GM12878 (cell line): ENCODE data around the gene UBE2J2. TPM values are rescaled to one million over a fixed set of nuclear protein-coding genes. Genes with fewer than 3 reads are reported as not detected.

Source experiments
- ATAC-seq: fragments of 200-7000 bp; cut with Tn5 transposase; 3 replicates; pipeline ENCODE4 v1.9.1; 2020; ENCODE audit warnings: mild to moderate bottlenecking, moderate library complexity
- BruUV-seq: library from RNA; stranded (reverse); fragments of 400-500 nt; replicated peaks from 2 replicates; lab custom pipeline; 2021; lab: Mats Ljungman, UMichigan
- CTCF ChIA-PET: fragments of 300-600 bp; sonication (Branson Sonifier 250); formaldehyde crosslinking; extraction: SDS; loops from one replicate; lab custom pipeline; 2021; ENCODE audit warnings: inconsistent platforms; lab: Yijun Ruan, JAX
- POLR2A ChIA-PET: fragments of 350-600 bp; formaldehyde crosslinking; extraction: SDS; loops from one replicate; lab custom pipeline; 2021; ENCODE audit warnings: inconsistent platforms; lab: Charles Lee
- RAD21 ChIA-PET: fragments of 300-600 bp; sonication (Branson Sonifier 250); formaldehyde crosslinking; loops from one replicate; lab custom pipeline; 2023; ENCODE audit warnings: antibody characterized with exemption; ENCODE audit not compliant: unreplicated experiment; lab: Charles Lee
- SMC1A ChIA-PET: fragments of 300-600 bp; sonication (Branson Sonifier 250); formaldehyde crosslinking; loops from one replicate; lab custom pipeline; 2023; ENCODE audit not compliant: unreplicated experiment, uncharacterized antibody; lab: Charles Lee
- DNase-seq: peaks from one replicate; pipeline ENCODE4 v3.0.0-alpha.2; 2011; ENCODE audit warnings: low read depth, low spot score
- FAIRE-seq: peaks from 3 replicates; lab custom pipeline; 2011; peaks lifted over from hg19 to GRCh38; lab: Jason Lieb, UNC
- H2AFZ ChIP-seq: 2 replicates; pipeline ENCODE4 v1.6.0; 2011; ENCODE audit warnings: low read depth, low read length, control low read depth; ENCODE audit not compliant: control insufficient read depth
- H3K27ac ChIP-seq: 2 replicates; pipeline ENCODE4 v1.5.1; 2011; ENCODE audit warnings: control low read depth; ENCODE audit not compliant: control insufficient read depth, insufficient read depth
- H3K27me3 ChIP-seq, 2 experiments: replicated peaks in 1 of 2; 2 replicates each; pipeline versions ENCODE4 v1.6.0 to v1.6.1; 2011; ENCODE audit warnings: low read length in 1 of 2; ENCODE audit not compliant: control insufficient read depth in 2 of 2, insufficient read depth in 2 of 2
- H3K36me3 ChIP-seq, 2 experiments: 2 replicates each; pipeline ENCODE4 v1.5.1; 2011; ENCODE audit warnings: low read length in 1 of 2; ENCODE audit not compliant: control insufficient read depth in 2 of 2, insufficient read depth in 2 of 2
- H3K4me1 ChIP-seq: 2 replicates; pipeline ENCODE4 v1.6.1; 2011; ENCODE audit warnings: mild to moderate bottlenecking, low read length, moderate library complexity, mixed read lengths; ENCODE audit not compliant: control insufficient read depth, insufficient read depth
- H3K4me2 ChIP-seq: 2 replicates; pipeline ENCODE4 v1.6.0; 2011; ENCODE audit warnings: control low read depth; ENCODE audit not compliant: control insufficient read depth, insufficient read depth
- H3K4me3 ChIP-seq: fragments of 200-600 bp; sonication (generic); 2 replicates; pipeline ENCODE4 v1.5.1; 2016
- H3K79me2 ChIP-seq: 2 replicates; pipeline ENCODE4 v1.6.0; 2011; ENCODE audit warnings: low read length; ENCODE audit not compliant: control insufficient read depth, insufficient read depth
- H3K9ac ChIP-seq: 2 replicates; pipeline ENCODE4 v1.8.0; 2011; ENCODE audit warnings: low read length, control low read depth, mixed read lengths; ENCODE audit not compliant: control insufficient read depth, insufficient read depth
- H3K9me3 ChIP-seq: replicated peaks from 3 replicates; pipeline ENCODE4 v1.5.1; 2011; ENCODE audit warnings: mild to moderate bottlenecking, low read length; ENCODE audit not compliant: control insufficient read depth, insufficient read depth
- H4K20me1 ChIP-seq: 2 replicates; pipeline ENCODE4 v1.6.0; 2011; ENCODE audit not compliant: control insufficient read depth, insufficient read depth
- BACH1 ChIP-seq: fragments of 450-650 bp; IDR thresholded peaks from 2 replicates; pipeline ENCODE4 v1.6.1; 2017; ENCODE audit warnings: mild to moderate bottlenecking, borderline replicate concordance
- CREB1 ChIP-seq: IDR thresholded peaks from 2 replicates; pipeline ENCODE4 v1.6.1; 2012; ENCODE audit warnings: low read depth, mild to moderate bottlenecking, inconsistent platforms
- KDM1A ChIP-seq: fragments of 200-600 bp; sonication (generic); IDR thresholded peaks from 2 replicates; pipeline ENCODE4 v1.6.1; 2016; ENCODE audit warnings: borderline replicate concordance
- NR2C2 ChIP-seq: IDR thresholded peaks from 2 replicates; pipeline ENCODE4 v1.6.1; 2011; ENCODE audit warnings: borderline replicate concordance, low read depth; ENCODE audit not compliant: control insufficient read depth, insufficient read length
- POLR2AphosphoS5 ChIP-seq: IDR thresholded peaks from 2 replicates; pipeline ENCODE4 v1.6.1; 2011; ENCODE audit warnings: mild to moderate bottlenecking, low read length, inconsistent platforms
- RAD21 ChIP-seq: IDR thresholded peaks from 2 replicates; pipeline ENCODE4 v1.6.1; 2011; ENCODE audit warnings: mild to moderate bottlenecking, low read depth, low read length, moderate library complexity; ENCODE audit not compliant: insufficient read depth
- SPI1 ChIP-seq: IDR thresholded peaks from 2 replicates; pipeline ENCODE4 v1.6.1; 2011; ENCODE audit warnings: low read depth, mild to moderate bottlenecking, low read length, moderate library complexity, borderline replicate concordance; ENCODE audit not compliant: insufficient read depth
- SUPT20H ChIP-seq: IDR thresholded peaks from 2 replicates; pipeline ENCODE4 v1.6.1; 2011; ENCODE audit warnings: low read depth, mild to moderate bottlenecking, low read length, moderate library complexity, borderline replicate concordance; ENCODE audit not compliant: control insufficient read depth
- TCF12 ChIP-seq: IDR thresholded peaks from 2 replicates; pipeline ENCODE4 v1.6.1; 2011; ENCODE audit warnings: low read depth, mild to moderate bottlenecking, low read length
- YY1 ChIP-seq: IDR thresholded peaks from 2 replicates; pipeline ENCODE4 v1.6.1; 2011; ENCODE audit warnings: low read depth, mild to moderate bottlenecking, low read length
- ZZZ3 ChIP-seq: IDR thresholded peaks from 2 replicates; pipeline ENCODE4 v1.6.1; 2011; ENCODE audit warnings: low read depth; ENCODE audit not compliant: control insufficient read depth, insufficient read length
- WGBS: methylation state at CpG from one replicate; pipeline ENCODE4 v1.1.6; 2016; ENCODE audit warnings: low lambda C conversion rate; ENCODE audit not compliant: insufficient replicate concordance, insufficient coverage; ENCODE audit errors: missing lambda C conversion rate; 5-methylcytosine and 5-hydroxymethylcytosine counted together
- in situ Hi-C: fragments of 300-500 bp; cut with MboI; formaldehyde crosslinking; loops from 9 replicates; pipeline ENCODE4 v1.14.3; 2018; ENCODE audit warnings: mixed read lengths
- intact Hi-C: fragments of 100-400 bp; cut with micrococcal nuclease; formaldehyde crosslinking; loops from one replicate; pipeline ENCODE4 v1.14.2; 2022; ENCODE audit not compliant: unreplicated experiment
- polyA plus RNA-seq, 11 experiments: library from polyadenylated mRNA; depleted of rRNA in 4 of 11; unstranded in 6 of 11; stranded (reverse) in 5 of 11; fragments of >200 nt; fragmentation: Nextera tagmentation in 4 of 11; fragmentation: Illumina TruSeq in 1 of 11; extraction: Ambion mirVana in 4 of 11; extraction: Trizol in 1 of 11; gene quantifications; 1 replicate in 1 of 11; 2 replicates in 10 of 11; pipeline versions ENCODE4 v1.2.1 to v1.2.3, GENCODE V29; 2011 to 2016; ENCODE audit warnings: inconsistent platforms in 2 of 11, missing spikeins in 2 of 11, low read depth in 1 of 11
- total RNA-seq, 4 experiments: library from RNA; depleted of rRNA in 3 of 4; stranded (reverse); fragments of >200 nt in 3 of 4; fragmentation: Illumina TruSeq in 1 of 4; extraction: Trizol in 1 of 4; gene quantifications; 2 replicates each; pipeline versions ENCODE4 v1.2.1 to v1.2.3, GENCODE V29; 2013 to 2021
- TF ChIP-seq, protein P1 (sequence below): IDR thresholded peaks from 2 replicates; pipeline ENCODE4 v1.6.1; 2012; ENCODE audit warnings: improper control_type of control experiment, low read depth, low read length; ENCODE audit not compliant: insufficient replicate concordance
- TF ChIP-seq, protein P2 (sequence below): IDR thresholded peaks from 2 replicates; pipeline ENCODE4 v1.6.1; 2011; ENCODE audit warnings: low read depth, mild to moderate bottlenecking, low read length, moderate library complexity, borderline replicate concordance; ENCODE audit errors: extremely low read depth
- TF ChIP-seq, protein P3 (sequence below): IDR thresholded peaks from 2 replicates; pipeline ENCODE4 v1.6.1; 2012; ENCODE audit warnings: low read length, inconsistent platforms

UBE2J2 gene
- total and polyA plus RNA-seq, 10 of the 15 experiments (the other 5 are each of a cell fraction or from before 2014, with no cell fraction given), result 0.72 to 70.5 (median 49.2) TPM

DNA sequence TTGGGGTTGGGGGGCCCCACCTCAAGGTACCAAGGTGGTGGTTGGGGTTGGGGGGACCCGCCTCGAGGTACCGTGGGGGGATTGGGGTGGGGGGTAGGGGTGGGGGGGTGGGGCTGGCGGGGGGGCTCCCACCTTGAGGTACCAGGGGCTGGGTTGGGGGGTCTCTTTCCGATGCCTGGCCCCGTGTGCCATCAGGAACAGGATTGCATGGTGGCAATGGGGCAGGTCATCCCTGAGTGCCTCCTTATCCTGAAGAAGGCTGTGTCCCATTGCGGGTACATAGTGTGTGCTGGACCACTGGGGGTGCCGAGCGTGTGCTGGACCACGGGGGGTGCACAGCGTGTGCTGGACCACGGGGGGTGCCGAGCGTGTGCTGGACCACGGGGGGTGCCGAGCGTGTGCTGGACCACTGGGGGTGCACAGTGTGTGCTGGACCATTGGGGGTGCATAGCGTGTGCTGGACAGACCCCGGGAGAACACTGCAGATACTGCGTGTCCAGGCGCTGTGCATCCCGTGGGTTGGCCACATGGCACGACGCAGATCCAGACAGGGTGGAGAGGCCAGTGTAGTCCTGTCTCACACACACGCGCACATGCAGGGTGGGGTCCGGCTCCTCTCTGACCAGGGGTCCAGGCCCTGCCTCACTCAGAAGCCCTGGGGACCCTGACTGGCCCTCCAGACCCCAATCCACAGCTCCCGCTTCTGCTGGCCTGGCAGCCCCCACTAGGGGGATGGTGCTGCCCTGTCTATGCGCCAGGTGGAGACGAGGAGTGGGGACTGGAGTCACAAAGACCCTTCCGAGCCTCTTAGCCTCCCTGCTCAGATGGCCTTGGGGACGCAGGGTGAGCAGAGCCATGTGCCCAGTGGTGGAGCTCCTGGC is 10.8 kb upstream of the UBE2J2 start:
- H3K27ac ChIP-seq, result no peak overlapping the region
- H3K9me3 ChIP-seq, result no peaks in the 10 kb centered on the region
- no peak for ATAC-seq
- no peaks in the 10 kb centered on the region for H3K27me3 ChIP-seq
- H3K9ac ChIP-seq, result no peak overlapping the region
- no peak overlapping the region for H3K4me3 ChIP-seq
- no peak overlapping the region for H2AFZ ChIP-seq
- ChIA-PET POLR2A (interaction anchor here (0.6 to 1.0 kb wide), 2 partner anchors 39 to 270 kb away, joined by 3 read pairs; no protein-coding TSS in a partner anchor), SMC1A (interaction anchor here (1.0 kb wide), 1 partner anchor 162 kb away, joined by 3 read pairs; no protein-coding TSS in a partner anchor), RAD21 (no interaction called here)
- in situ Hi-C loops, result no loop called here
- no peaks in the 10 kb centered on the region for H3K4me1 ChIP-seq
- H3K4me2 ChIP-seq, result no peak overlapping the region
- no TSS peak for BruUV-seq
- no peaks in the 10 kb centered on the region for H3K36me3 ChIP-seq
- TF ChIP-seq RAD21, result no peak
- TF ChIP-seq NR2C2, result no peak
- TF ChIP-seq, protein P1, sequence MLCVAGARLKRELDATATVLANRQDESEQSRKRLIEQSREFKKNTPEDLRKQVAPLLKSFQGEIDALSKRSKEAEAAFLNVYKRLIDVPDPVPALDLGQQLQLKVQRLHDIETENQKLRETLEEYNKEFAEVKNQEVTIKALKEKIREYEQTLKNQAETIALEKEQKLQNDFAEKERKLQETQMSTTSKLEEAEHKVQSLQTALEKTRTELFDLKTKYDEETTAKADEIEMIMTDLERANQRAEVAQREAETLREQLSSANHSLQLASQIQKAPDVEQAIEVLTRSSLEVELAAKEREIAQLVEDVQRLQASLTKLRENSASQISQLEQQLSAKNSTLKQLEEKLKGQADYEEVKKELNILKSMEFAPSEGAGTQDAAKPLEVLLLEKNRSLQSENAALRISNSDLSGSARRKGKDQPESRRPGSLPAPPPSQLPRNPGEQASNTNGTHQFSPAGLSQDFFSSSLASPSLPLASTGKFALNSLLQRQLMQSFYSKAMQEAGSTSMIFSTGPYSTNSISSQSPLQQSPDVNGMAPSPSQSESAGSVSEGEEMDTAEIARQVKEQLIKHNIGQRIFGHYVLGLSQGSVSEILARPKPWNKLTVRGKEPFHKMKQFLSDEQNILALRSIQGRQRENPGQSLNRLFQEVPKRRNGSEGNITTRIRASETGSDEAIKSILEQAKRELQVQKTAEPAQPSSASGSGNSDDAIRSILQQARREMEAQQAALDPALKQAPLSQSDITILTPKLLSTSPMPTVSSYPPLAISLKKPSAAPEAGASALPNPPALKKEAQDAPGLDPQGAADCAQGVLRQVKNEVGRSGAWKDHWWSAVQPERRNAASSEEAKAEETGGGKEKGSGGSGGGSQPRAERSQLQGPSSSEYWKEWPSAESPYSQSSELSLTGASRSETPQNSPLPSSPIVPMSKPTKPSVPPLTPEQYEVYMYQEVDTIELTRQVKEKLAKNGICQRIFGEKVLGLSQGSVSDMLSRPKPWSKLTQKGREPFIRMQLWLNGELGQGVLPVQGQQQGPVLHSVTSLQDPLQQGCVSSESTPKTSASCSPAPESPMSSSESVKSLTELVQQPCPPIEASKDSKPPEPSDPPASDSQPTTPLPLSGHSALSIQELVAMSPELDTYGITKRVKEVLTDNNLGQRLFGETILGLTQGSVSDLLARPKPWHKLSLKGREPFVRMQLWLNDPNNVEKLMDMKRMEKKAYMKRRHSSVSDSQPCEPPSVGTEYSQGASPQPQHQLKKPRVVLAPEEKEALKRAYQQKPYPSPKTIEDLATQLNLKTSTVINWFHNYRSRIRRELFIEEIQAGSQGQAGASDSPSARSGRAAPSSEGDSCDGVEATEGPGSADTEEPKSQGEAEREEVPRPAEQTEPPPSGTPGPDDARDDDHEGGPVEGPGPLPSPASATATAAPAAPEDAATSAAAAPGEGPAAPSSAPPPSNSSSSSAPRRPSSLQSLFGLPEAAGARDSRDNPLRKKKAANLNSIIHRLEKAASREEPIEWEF, result no peak
- no peak for TF ChIP-seq ZZZ3
- no peak for TF ChIP-seq POLR2AphosphoS5
- no peak for TF ChIP-seq SUPT20H
- TF ChIP-seq YY1, result no peak
- TF ChIP-seq, protein P2, sequence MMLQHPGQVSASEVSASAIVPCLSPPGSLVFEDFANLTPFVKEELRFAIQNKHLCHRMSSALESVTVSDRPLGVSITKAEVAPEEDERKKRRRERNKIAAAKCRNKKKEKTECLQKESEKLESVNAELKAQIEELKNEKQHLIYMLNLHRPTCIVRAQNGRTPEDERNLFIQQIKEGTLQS, result no peak
- no peak for TF ChIP-seq BACH1
- no peak for TF ChIP-seq SPI1
- no peak for TF ChIP-seq KDM1A
- TF ChIP-seq CREB1, result no peak
- TF ChIP-seq, protein P3, sequence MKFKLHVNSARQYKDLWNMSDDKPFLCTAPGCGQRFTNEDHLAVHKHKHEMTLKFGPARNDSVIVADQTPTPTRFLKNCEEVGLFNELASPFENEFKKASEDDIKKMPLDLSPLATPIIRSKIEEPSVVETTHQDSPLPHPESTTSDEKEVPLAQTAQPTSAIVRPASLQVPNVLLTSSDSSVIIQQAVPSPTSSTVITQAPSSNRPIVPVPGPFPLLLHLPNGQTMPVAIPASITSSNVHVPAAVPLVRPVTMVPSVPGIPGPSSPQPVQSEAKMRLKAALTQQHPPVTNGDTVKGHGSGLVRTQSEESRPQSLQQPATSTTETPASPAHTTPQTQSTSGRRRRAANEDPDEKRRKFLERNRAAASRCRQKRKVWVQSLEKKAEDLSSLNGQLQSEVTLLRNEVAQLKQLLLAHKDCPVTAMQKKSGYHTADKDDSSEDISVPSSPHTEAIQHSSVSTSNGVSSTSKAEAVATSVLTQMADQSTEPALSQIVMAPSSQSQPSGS, result no peak
- no peak for TF ChIP-seq TCF12
- TF ChIP-seq, all 136 proteins: peak for 0
- no peak for FAIRE-seq
- no peaks in the 10 kb centered on the region for H3K79me2 ChIP-seq
- DNase-seq, result no peak
- intact Hi-C loops, result no loop called here
- CTCF ChIA-PET, result no interaction called here
- H4K20me1 ChIP-seq, result no peaks in the 10 kb centered on the region
- 66% methylated on average over 28 of the region's 32 CpGs for WGBS
